A549 (cell line): ENCODE measurements around the gene KCNG1.

Experiments used
- CBX8 ChIP-seq: fragments of 200-600 bp; sonication (generic); IDR thresholded peaks from 2 replicates; pipeline ENCODE4 v1.6.1; 2016
- EP300 ChIP-seq, 2 experiments: fragments of >200 bp; sonication (Bioruptor Twin); formaldehyde crosslinking; IDR thresholded peaks; 2 replicates in 1 of 2; 3 replicates in 1 of 2; pipeline ENCODE4 v1.6.1; 2016 to 2017
- HDAC2 ChIP-seq: fragments of 200-600 bp; sonication (generic); IDR thresholded peaks from 2 replicates; pipeline ENCODE4 v1.6.1; 2016
- ZSCAN20 ChIP-seq: fragments of 250-450 bp; sonication (Bioruptor Pico); IDR thresholded peaks from 2 replicates; pipeline ENCODE4 v1.8.0; 2022; ENCODE audit warnings: mild to moderate bottlenecking, moderate library complexity
- TF ChIP-seq, protein P1 (sequence below): fragments of >200 bp; sonication (Bioruptor Twin); formaldehyde crosslinking; IDR thresholded peaks from 3 replicates; pipeline ENCODE4 v1.5.1; 2016

DNA sequence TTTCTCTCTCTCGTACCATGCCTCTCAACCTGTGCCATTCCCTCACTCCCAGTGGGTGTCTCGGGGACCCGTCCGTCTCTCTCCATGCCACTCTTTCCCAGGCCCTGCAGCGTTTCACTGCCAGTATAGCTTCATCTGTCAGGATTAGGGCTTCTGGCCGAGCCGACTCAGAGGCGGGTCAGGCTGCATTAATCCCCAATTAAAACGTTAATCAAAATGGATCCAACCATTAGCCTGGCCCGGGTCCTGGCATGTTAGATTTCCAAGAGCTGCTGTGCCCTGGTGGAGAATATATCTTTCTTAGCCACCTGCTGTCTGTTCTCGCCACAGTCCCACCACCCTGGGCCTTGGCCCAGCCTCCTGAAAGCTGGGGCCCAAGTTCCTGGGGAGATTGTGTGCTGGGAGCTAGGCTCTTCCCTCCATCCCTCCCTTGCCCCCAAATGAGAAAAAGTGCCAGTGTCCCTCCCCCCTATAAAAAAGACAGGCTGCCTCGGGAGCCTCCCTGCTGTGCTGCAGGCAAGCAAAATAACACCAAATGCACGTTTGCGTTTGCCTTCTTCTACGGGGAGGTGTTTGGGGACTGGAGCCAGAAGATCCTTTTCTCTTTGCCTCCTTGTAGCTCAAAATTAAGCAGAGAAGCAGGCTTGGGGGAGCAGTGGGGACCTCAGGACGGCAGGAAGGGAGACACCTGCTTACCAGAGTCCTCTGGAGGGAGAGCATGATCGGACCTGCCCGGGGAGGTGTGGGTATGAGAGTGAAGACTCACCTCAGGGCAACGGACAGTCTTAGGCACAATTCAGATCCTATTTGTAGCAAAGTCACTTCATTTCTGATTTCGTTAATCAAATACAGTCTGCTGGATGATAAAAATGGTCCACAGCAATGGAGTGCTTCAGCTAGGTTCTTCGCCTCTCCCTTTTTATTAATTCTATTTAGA, 3.0 kb downstream of the KCNG1 start:
- TF ChIP-seq CBX8 (no peak), EP300 (IDR thresholded peaks at IDR 0.05) (no peak), ZSCAN20 (CRISPR knock-in tag) (no peak), HDAC2 (no peak)
- TF ChIP-seq, protein P1, sequence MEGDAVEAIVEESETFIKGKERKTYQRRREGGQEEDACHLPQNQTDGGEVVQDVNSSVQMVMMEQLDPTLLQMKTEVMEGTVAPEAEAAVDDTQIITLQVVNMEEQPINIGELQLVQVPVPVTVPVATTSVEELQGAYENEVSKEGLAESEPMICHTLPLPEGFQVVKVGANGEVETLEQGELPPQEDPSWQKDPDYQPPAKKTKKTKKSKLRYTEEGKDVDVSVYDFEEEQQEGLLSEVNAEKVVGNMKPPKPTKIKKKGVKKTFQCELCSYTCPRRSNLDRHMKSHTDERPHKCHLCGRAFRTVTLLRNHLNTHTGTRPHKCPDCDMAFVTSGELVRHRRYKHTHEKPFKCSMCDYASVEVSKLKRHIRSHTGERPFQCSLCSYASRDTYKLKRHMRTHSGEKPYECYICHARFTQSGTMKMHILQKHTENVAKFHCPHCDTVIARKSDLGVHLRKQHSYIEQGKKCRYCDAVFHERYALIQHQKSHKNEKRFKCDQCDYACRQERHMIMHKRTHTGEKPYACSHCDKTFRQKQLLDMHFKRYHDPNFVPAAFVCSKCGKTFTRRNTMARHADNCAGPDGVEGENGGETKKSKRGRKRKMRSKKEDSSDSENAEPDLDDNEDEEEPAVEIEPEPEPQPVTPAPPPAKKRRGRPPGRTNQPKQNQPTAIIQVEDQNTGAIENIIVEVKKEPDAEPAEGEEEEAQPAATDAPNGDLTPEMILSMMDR: no peak
